ENCODE results near the gene FRS2.

The FRS2 gene

GRCh38 chr12:69550569-69551350 is 80.6 kb downstream of the FRS2 start:
- Histone ChIP-seq H3K4me1 (ENCODE audit: control insufficient read depth, insufficient read depth, low read length) (no peaks in the 10 kb centered on the region), H3K4me3 (ENCODE audit: low read length) (no peak overlapping the region), H3K36me3 (ENCODE audit: control insufficient read depth, insufficient read depth, low read length) (no peaks in the 10 kb centered on the region), H3K27me3 (ENCODE audit: control insufficient read depth, insufficient read depth, low read length) (no peaks in the 10 kb centered on the region), H3K9me3 (ENCODE audit: control insufficient read depth, insufficient read depth, low read length) (no peaks in the 10 kb centered on the region), H3K27ac (ENCODE audit: low read length) (no peak overlapping the region)
- no CpG with 5 or more reads among the region's 8 CpGs for WGBS (ENCODE audit: insufficient coverage, insufficient read length)
- DNase-seq (ENCODE audit: low read depth, low spot score) = no peak

GRCh38 chr12:69553628-69554248 is 83.5 kb downstream of the FRS2 start:
- no peak overlapping the region for H3K27ac ChIP-seq (ENCODE audit: low read length)
- no peak for DNase-seq (ENCODE audit: low read depth, low spot score)
- H3K4me1 ChIP-seq (ENCODE audit: control insufficient read depth, insufficient read depth, low read length) = no peaks in the 10 kb centered on the region
- H3K4me3 ChIP-seq (ENCODE audit: low read length) = no peak overlapping the region
- 100% methylated on average over 1 of the region's 2 CpGs for WGBS (ENCODE audit: insufficient coverage, insufficient read length)
- H3K36me3 ChIP-seq (ENCODE audit: control insufficient read depth, insufficient read depth, low read length) = no peaks in the 10 kb centered on the region
- no peaks in the 10 kb centered on the region for H3K9me3 ChIP-seq (ENCODE audit: control insufficient read depth, insufficient read depth, low read length)
- H3K27me3 ChIP-seq (ENCODE audit: control insufficient read depth, insufficient read depth, low read length) = no peaks in the 10 kb centered on the region

GRCh38 chr12:69555461-69555860 is 85.3 kb downstream of the FRS2 start:
- no peaks in the 10 kb centered on the region for H3K9me3 ChIP-seq (ENCODE audit: control insufficient read depth, insufficient read depth, low read length)
- no peaks in the 10 kb centered on the region for H3K36me3 ChIP-seq (ENCODE audit: control insufficient read depth, insufficient read depth, low read length)
- no peaks in the 10 kb centered on the region for H3K4me1 ChIP-seq (ENCODE audit: control insufficient read depth, insufficient read depth, low read length)
- H3K4me3 ChIP-seq (ENCODE audit: low read length) = no peak overlapping the region
- H3K27me3 ChIP-seq (ENCODE audit: control insufficient read depth, insufficient read depth, low read length) = no peaks in the 10 kb centered on the region
- no CpG with 5 or more reads among the region's 6 CpGs for WGBS (ENCODE audit: insufficient coverage, insufficient read length)
- no peak for DNase-seq (ENCODE audit: low read depth, low spot score)
- no peak overlapping the region for H3K27ac ChIP-seq (ENCODE audit: low read length)

- WGBS (ENCODE audit: insufficient coverage, insufficient read length) = 100% methylated on average over 2 of the region's 9 CpGs
Observed at GRCh38 chr12:69556383-69556782, 86.2 kb downstream of the FRS2 start.

GRCh38 chr12:69563166-69563762 is 93.1 kb downstream of the FRS2 start:
- no peak for DNase-seq (ENCODE audit: low read depth, low spot score)
- H3K4me1 ChIP-seq (ENCODE audit: control insufficient read depth, insufficient read depth, low read length) = no peaks in the 10 kb centered on the region
- H3K36me3 ChIP-seq (ENCODE audit: control insufficient read depth, insufficient read depth, low read length) = no peaks in the 10 kb centered on the region
- H3K27ac ChIP-seq (ENCODE audit: low read length) = no peak overlapping the region
- no CpG with 5 or more reads among the region's 2 CpGs for WGBS (ENCODE audit: insufficient coverage, insufficient read length)
- H3K4me3 ChIP-seq (ENCODE audit: low read length) = no peak overlapping the region
- no peaks in the 10 kb centered on the region for H3K9me3 ChIP-seq (ENCODE audit: control insufficient read depth, insufficient read depth, low read length)
- H3K27me3 ChIP-seq (ENCODE audit: control insufficient read depth, insufficient read depth, low read length) = no peaks in the 10 kb centered on the region

More at GRCh38 chr12:69556383-69556782, 86.2 kb downstream of the FRS2 start:
- H3K4me1 ChIP-seq (ENCODE audit: control insufficient read depth, insufficient read depth, low read length) = no peaks in the 10 kb centered on the region
- no peak overlapping the region for H3K27ac ChIP-seq (ENCODE audit: low read length)
- H3K4me3 ChIP-seq (ENCODE audit: low read length) = no peak overlapping the region
- H3K9me3 ChIP-seq (ENCODE audit: control insufficient read depth, insufficient read depth, low read length) = no peaks in the 10 kb centered on the region
- H3K36me3 ChIP-seq (ENCODE audit: control insufficient read depth, insufficient read depth, low read length) = no peaks in the 10 kb centered on the region
- DNase-seq (ENCODE audit: low read depth, low spot score) = no peak
- H3K27me3 ChIP-seq (ENCODE audit: control insufficient read depth, insufficient read depth, low read length) = no peaks in the 10 kb centered on the region

GRCh38 chr12:69566603-69567002 is 96.4 kb downstream of the FRS2 start:
- H3K4me3 ChIP-seq (ENCODE audit: low read length) = no peak overlapping the region
- no peak for DNase-seq (ENCODE audit: low read depth, low spot score)
- no CpG with 5 or more reads among the region's 3 CpGs for WGBS (ENCODE audit: insufficient coverage, insufficient read length)

GRCh38 chr12:69569236-69569635 is 99.0 kb downstream of the FRS2 start:
- no peaks in the 10 kb centered on the region for H3K27me3 ChIP-seq (ENCODE audit: control insufficient read depth, insufficient read depth, low read length)
- H3K9me3 ChIP-seq (ENCODE audit: control insufficient read depth, insufficient read depth, low read length) = no peaks in the 10 kb centered on the region
- WGBS (ENCODE audit: insufficient coverage, insufficient read length) = no CpG with 5 or more reads among the region's 4 CpGs
- DNase-seq (ENCODE audit: low read depth, low spot score) = no peak
- H3K4me1 ChIP-seq (ENCODE audit: control insufficient read depth, insufficient read depth, low read length) = no peaks in the 10 kb centered on the region
- H3K27ac ChIP-seq (ENCODE audit: low read length) = no peak overlapping the region
- H3K36me3 ChIP-seq (ENCODE audit: control insufficient read depth, insufficient read depth, low read length) = peaks cover 7% of the 10 kb centered on the region; the same call in 1 of the 2 replicates
- H3K4me3 ChIP-seq (ENCODE audit: low read length) = no peak overlapping the region

More at GRCh38 chr12:69566603-69567002, 96.4 kb downstream of the FRS2 start:
- Histone ChIP-seq H3K9me3 (ENCODE audit: control insufficient read depth, insufficient read depth, low read length) (no peaks in the 10 kb centered on the region), H3K27ac (ENCODE audit: low read length) (no peak overlapping the region), H3K27me3 (ENCODE audit: control insufficient read depth, insufficient read depth, low read length) (no peaks in the 10 kb centered on the region), H3K36me3 (ENCODE audit: control insufficient read depth, insufficient read depth, low read length) (no peaks in the 10 kb centered on the region), H3K4me1 (ENCODE audit: control insufficient read depth, insufficient read depth, low read length) (no peaks in the 10 kb centered on the region)

GRCh38 chr12:69570000-69570516 is 99.9 kb downstream of the FRS2 start:
- H3K4me1 ChIP-seq (ENCODE audit: control insufficient read depth, insufficient read depth, low read length) = no peaks in the 10 kb centered on the region
- no peaks in the 10 kb centered on the region for H3K27me3 ChIP-seq (ENCODE audit: control insufficient read depth, insufficient read depth, low read length)
- no peak for DNase-seq (ENCODE audit: low read depth, low spot score)
- H3K4me3 ChIP-seq (ENCODE audit: low read length) = no peak overlapping the region
- no CpG with 5 or more reads among the region's 10 CpGs for WGBS (ENCODE audit: insufficient coverage, insufficient read length)
- peaks cover 13% of the 10 kb centered on the region; the same call in 1 of the 2 replicates for H3K36me3 ChIP-seq (ENCODE audit: control insufficient read depth, insufficient read depth, low read length)
- H3K27ac ChIP-seq (ENCODE audit: low read length) = no peak overlapping the region
- H3K9me3 ChIP-seq (ENCODE audit: control insufficient read depth, insufficient read depth, low read length) = no peaks in the 10 kb centered on the region

- Histone ChIP-seq H3K27ac (ENCODE audit: low read length) (no peak overlapping the region), H3K36me3 (ENCODE audit: control insufficient read depth, insufficient read depth, low read length) (peaks cover 13% of the 10 kb centered on the region; the same call in 1 of the 2 replicates), H3K4me3 (ENCODE audit: low read length) (no peak overlapping the region), H3K4me1 (ENCODE audit: control insufficient read depth, insufficient read depth, low read length) (no peaks in the 10 kb centered on the region), H3K9me3 (ENCODE audit: control insufficient read depth, insufficient read depth, low read length) (no peaks in the 10 kb centered on the region), H3K27me3 (ENCODE audit: control insufficient read depth, insufficient read depth, low read length) (no peaks in the 10 kb centered on the region)
- WGBS (ENCODE audit: insufficient coverage, insufficient read length) = no CpG with 5 or more reads among the region's 6 CpGs
- DNase-seq (ENCODE audit: low read depth, low spot score) = peak; percentile 29
Observed at GRCh38 chr12:69570545-69571399, 100.6 kb downstream of the FRS2 start.

GRCh38 chr12:69575346-69575745 is 105.2 kb downstream of the FRS2 start:
- no peaks in the 10 kb centered on the region for H3K9me3 ChIP-seq (ENCODE audit: control insufficient read depth, insufficient read depth, low read length)
- no CpG with 5 or more reads among the region's 3 CpGs for WGBS (ENCODE audit: insufficient coverage, insufficient read length)
- no peak overlapping the region for H3K4me3 ChIP-seq (ENCODE audit: low read length)
- no peaks in the 10 kb centered on the region for H3K4me1 ChIP-seq (ENCODE audit: control insufficient read depth, insufficient read depth, low read length)
- DNase-seq (ENCODE audit: low read depth, low spot score) = no peak
- H3K27me3 ChIP-seq (ENCODE audit: control insufficient read depth, insufficient read depth, low read length) = no peaks in the 10 kb centered on the region
- H3K36me3 ChIP-seq (ENCODE audit: control insufficient read depth, insufficient read depth, low read length) = peaks cover 13% of the 10 kb centered on the region; the same call in 1 of the 2 replicates
- no peak overlapping the region for H3K27ac ChIP-seq (ENCODE audit: low read length)
